ENCODE data around the gene TRPT1.
A peak's percentile ranks its signal among the peaks of the same experiment; 100 is the strongest.

TRPT1 gene

GRCh38 chr11:64229090-64229743 is 3.2 kb upstream of the TRPT1 start:
- DNase-seq: no peak

DNA sequence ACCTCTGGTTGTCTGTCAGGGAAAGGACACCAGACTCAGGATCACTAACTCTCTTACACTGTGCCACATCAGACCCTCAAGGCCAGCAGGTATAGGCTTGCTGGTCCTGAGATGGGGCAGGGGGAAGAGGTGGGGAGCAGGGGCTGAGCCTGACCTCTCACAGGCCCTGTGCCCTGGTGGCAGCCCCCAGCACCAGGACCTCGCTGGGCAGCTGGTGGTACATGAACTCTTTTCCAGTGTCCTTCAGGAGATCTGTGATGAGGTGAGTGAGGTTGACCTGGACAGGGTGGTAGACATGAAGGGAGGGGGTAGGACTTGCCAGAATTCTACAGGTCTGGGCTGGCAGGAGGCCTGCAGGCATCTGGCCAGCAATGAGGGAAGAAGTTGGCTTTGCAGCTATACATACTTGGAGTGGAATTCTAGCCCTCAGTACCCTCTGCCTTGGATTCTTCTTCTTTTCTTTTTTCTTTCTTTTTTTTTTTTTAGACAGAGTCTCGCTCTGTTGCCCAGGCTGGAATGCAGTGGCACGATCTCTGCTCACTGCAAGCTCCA is 1.5 kb upstream of the TRPT1 start:
- DNase-seq: no peak

GRCh38 chr11:64226507-64227051 is 593 bp upstream of the TRPT1 start:
- DNase-seq: peak in 6 of 14 donors; percentile 38 to 72 (median 61)

GRCh38 chr11:64224891-64225607 is 937 bp downstream of the TRPT1 start:
- DNase-seq: no peak

- DNase-seq: no peak
Observed at GRCh38 chr11:64224151-64224890, 1.7 kb downstream of the TRPT1 start.

DNA sequence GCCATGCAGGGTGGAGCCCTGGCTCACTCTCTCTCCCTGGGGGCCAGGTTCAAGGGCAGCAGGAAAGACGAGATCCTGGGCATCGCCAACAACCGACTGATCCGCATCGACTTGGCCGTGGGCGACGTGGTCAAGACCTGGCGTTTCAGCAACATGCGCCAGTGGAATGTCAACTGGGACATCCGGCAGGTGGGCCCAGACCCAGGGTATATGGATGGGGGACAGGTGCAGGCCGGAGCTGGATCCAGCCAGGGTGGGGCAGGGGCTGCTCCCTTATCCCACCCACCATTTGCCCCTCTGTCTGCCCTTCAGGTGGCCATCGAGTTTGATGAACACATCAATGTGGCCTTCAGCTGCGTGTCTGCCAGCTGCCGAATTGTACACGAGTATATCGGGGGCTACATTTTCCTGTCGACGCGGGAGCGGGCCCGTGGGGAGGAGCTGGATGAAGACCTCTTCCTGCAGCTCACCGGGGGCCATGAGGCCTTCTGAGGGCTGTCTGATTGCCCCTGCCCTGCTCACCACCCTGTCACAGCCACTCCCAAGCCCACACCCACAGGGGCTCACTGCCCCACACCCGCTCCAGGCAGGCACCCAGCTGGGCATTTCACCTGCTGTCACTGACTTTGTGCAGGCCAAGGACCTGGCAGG is 2.9 kb downstream of the TRPT1 start:
- DNase-seq: no peak

DNA sequence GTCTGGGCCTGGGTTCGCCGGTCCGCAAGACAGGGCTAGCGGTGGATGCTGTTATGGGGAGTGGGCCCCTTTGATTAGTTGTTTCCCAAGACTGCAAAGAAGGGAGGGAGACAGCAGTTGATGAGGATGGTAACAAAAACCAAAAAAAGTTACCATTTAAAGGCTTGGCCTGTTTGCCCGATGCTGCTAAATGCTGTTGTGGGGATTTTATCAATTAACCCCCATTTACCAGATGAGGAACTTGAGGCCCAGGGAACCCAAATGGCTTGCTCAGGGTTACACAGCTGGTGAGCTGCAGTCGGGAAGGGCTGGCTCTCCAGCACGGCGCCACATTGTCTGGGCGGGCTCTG is 3.4 kb downstream of the TRPT1 start:
- no peak for DNase-seq

- no peak for DNase-seq
Observed at GRCh38 chr11:64220798-64221197, 5.2 kb downstream of the TRPT1 start.

DNA sequence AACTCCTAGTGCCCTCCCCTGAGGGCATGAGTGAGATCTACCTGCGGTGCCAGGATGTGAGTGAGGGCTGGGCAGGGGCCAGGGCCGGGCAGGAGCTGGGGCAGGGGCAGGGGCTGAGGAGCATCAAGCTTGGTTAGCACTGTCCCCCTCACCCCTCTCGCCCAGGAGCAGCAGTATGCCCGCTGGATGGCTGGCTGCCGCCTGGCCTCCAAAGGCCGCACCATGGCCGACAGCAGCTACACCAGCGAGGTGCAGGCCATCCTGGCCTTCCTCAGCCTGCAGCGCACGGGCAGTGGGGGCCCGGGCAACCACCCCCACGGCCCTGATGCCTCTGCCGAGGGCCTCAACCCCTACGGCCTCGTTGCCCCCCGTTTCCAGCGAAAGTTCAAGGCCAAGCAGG is 5.7 kb downstream of the TRPT1 start:
- DNase-seq: no peak

GRCh38 chr11:64219755-64220154 is 6.2 kb downstream of the TRPT1 start:
- DNase-seq: no peak

GRCh38 chr11:64219354-64219684 is 6.7 kb downstream of the TRPT1 start:
- DNase-seq: no peak

DNA sequence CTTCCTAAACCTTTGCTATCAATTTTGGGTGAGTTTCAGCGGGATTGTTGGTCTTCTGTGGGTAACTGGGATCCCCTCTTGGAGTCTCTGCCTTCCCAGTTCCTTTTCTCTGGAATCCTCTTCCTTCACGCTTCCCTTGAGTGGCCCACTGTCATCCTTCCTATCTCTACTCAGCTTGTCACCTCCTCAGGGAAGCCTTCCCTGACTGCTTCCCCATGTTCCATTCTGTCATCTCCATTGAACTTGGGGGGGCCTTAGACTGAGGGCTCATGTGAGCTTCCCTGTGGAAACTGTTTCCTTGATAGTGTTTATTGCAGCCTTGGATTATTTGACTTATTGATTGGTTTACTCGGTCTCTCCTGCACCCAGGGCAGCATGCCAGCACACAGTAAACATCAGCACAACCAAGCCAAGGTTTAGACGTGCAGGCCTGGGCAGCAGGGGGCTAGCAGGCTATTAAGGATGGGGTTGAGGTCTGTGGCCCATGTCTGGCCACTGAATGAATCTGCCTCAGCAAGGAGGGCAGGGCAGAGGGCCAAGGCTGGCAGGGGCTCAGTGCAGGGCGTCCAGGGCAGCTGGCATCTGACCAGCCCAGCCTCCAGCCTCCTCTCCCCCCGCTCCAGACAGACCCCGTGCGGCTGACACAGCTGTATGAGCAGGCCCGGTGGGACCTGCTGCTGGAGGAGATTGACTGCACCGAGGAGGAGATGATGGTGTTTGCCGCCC is 7.2 kb downstream of the TRPT1 start:
- no peak for DNase-seq

DNA sequence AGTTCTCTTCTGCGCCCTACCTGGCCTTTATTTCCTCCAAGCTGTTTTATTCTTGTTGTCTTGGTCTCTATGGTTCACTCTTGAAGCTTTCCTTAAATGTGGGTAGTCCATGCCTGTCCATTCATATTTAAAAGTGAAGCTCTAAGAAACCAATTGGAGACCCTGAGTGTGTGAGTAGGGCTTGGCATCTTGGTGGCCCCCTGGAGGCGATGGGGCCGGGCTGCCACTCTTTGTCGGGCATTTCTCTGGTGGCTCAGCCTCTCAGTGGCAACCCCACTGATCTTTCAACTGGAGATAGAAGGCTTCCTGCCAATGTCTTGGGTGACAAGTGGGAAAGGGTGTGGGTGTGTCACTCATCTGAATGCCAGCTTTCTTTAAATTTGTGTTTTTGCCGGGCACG is 9.1 kb downstream of the TRPT1 start:
- no peak for DNase-seq

DNA sequence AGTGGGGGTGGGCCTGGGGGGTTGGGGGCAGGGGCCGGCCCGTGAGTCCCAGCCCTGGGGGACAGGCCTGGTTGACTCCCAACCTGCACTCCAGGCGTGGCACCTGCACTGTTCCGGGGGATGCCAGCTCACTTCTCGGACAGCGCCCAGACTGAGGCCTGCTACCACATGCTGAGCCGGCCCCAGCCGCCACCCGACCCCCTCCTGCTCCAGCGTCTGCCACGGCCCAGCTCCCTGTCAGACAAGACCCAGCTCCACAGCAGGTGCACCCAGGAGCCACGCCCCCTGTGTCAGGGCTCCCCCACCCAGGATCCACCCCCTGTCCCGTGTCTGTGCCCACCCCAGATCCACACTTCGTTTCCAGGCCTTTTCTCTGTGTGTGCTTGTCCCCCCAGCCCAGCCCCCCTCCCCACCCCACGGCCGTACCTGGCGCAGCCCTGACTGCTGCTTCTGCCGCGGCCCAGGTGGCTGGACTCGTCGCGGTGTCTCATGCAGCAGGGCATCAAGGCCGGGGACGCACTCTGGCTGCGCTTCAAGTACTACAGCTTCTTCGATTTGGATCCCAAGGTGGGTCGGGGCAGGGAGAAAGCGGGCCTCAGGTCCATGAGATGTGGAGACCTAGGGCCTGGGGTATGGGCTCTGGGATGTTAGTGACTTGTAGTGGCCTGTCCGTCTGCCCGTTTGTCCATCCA is 14.7 kb downstream of the TRPT1 start:
- no peak for DNase-seq

DNA sequence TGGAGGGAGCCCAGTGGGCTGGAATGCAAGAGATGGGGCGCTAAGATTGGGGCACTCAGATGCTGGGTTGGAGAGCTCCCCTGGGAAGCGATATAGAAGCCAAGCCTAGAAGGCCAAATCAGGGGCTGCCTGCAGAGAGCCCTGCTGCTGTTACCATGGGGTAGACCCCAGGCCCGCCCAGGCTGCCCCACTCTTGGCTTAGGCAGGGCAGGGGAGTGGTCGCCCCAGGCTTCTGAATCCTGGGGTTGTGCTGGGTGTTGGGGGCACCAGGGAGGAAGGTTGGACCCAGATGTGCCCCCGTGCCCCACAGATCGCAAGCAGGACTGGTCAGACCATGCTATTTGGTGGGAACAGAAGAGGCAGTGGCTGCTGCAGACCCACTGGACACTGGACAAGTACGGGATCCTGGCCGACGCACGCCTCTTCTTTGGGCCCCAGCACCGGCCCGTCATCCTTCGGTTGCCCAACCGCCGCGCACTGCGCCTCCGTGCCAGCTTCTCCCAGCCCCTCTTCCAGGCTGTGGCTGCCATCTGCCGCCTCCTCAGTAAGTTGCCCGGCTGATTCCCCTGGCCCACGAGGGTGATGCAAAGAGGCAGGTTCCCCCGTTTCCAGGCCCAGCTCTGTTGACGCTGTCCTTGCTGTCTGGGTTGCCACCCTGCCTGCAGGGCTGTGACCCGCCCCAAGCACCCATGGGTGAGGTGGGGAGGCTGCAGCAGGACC is 15.5 kb downstream of the TRPT1 start:
- DNase-seq: peak in 1 of 14 donors; percentile 29

GRCh38 chr11:64209563-64209843 is 16.5 kb downstream of the TRPT1 start:
- no peak for DNase-seq

DNA sequence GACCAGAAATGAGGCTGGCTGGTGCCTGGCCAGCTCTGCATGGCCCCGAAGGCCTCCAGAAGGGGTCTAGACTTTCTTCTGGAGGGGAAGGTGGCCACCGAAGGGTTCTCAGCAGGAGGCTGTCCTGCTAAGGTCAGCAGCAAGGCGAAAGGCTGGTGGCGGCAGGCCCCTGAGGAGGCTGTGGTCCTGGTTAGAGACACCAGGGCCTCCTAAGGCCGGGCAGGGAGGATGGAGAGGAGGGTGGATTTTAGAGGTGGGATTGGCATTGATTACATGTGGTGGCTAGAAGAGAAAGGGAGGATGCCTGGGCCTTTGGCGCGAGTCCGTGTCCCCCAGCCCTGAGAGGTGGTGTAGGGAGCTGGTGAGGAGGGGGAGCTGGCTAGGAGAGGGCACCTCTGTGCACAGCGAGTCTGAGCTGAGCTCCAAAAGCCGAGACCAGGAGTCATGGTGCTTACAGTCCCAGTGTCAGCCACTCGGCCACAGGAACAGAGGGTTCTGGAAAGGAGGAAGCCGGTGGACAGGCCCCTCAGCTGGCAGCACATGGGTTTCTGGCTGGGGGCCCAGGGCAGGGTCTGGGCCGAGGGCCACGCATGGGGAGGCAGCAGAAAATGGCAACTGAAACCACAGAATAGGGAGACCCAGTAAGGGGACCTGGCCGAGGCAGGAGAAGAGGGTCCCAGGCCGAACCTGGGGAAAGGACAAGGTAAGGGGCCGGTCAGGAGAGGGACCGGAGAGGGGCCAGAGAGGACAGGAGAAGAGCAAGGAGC is 17.0 kb downstream of the TRPT1 start:
- peak in 4 of 14 donors; percentile 21 to 51 (median 44) for DNase-seq

DNA sequence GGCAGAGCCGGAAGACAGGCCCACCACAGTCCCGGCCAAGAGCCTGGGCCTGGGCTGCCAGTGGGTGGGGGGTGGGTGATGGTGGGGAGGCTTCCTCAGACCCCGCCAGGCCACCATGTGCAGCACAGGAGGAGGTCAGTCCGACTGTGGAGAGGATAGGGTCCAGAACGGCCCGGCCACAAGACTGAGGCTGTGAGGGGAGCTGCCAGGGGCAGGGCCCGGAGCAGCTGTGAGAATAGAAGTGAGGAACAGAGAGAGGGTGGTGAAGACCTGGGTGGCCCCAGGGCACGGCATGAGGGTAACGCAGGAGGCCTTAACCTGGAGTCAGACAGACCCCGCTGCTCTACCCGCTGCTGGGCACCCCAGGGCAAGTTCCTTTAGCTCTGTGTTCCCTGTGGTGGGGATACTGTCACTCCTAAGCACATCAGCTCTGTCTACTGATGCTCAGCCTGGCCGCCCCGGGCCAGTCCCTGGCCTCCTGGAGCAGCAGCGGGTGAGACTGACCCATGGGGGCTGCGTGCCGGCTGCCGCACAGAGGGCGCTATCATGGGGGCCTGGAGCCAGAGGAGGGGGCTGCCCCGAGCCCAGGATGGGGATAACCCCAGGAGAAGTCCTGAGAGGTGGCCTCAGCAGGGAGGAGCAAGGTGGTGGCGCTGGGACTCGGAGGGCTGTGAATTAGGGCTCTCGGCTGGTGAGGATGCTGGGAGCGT is 17.7 kb downstream of the TRPT1 start:
- DNase-seq: no peak

All from C1 segment of cervical spinal cord (tissue), 14 donors.